ENCODE data around the gene MED13. TPM values are rescaled to one million over a fixed set of nuclear protein-coding genes. Genes with fewer than 3 reads are reported as not detected.

MED13 gene
- total and polyA plus RNA-seq, 9 of the 15 experiments (the other 6 are each of a cell fraction or from before 2014, with no cell fraction given): 5.4 to 48.4 (median 28.2) TPM

- H3K27me3 ChIP-seq (ENCODE audit: control insufficient read depth in 2 of 2, insufficient read depth in 2 of 2, low read length in 2 of 2): no peaks in the 10 kb centered on the region
- no peak for ATAC-seq
- H4K20me1 ChIP-seq (replicated peaks; ENCODE audit: control insufficient read depth, insufficient read depth, low read length): no peaks in the 10 kb centered on the region
- H3K4me1 ChIP-seq (replicated peaks in 1 of 2; ENCODE audit: control insufficient read depth in 2 of 2, insufficient read depth in 2 of 2, low read length in 2 of 2): no peaks in the 10 kb centered on the region; a peak in 1 of 5 replicates
- intact Hi-C loops (cut with micrococcal nuclease): no loop called here
- FAIRE-seq: no peak
- no peaks in the 10 kb centered on the region for H3K9me1 ChIP-seq (ENCODE audit: control insufficient read depth, insufficient read depth, low read length)
- in situ Hi-C loops (cut with MboI): no loop called here
- POLR2A ChIA-PET: interaction anchor here (1.3 kb wide), 1 partner anchor 16 kb away, joined by 4 read pairs; no protein-coding TSS in a partner anchor
- H3K4me2 ChIP-seq (ENCODE audit: insufficient read depth, low read length): no peak overlapping the region
- no peak overlapping the region for H3K4me3 ChIP-seq
- no peak overlapping the region for H3K9ac ChIP-seq (ENCODE audit: insufficient read depth in 1 of 2, low read depth in 2 of 2, low read length in 2 of 2)
- CTCF ChIA-PET (ENCODE audit: low intra/inter-chr PET ratio): no interaction called here
- no peak overlapping the region for H2AFZ ChIP-seq (ENCODE audit: low read depth, low read length)
- 92% methylated on average over 4 of the region's 5 CpGs for WGBS (ENCODE audit: insufficient coverage, low coverage, missing lambda C conversion rate)
- TF ChIP-seq RBM25 (IDR thresholded peaks at IDR 0.05; ENCODE audit: low read depth, low read length, severe bottlenecking) (peak; percentile 18), ZNF121 (CRISPR knock-in tag; conservative IDR thresholded peaks at IDR 0.05) (peak; percentile 82), ZBTB5 (IDR thresholded peaks at IDR 0.05) (no peak), TAL1 (IDR thresholded peaks at IDR 0.05) (no peak)
- H3K79me2 ChIP-seq (ENCODE audit: control insufficient read depth, insufficient read depth, low read length): peaks cover 7% of the 10 kb centered on the region; the same call in 1 of the 3 replicates
- no peak overlapping the region for H3K27ac ChIP-seq (ENCODE audit: extremely low read depth, low read depth, low read length)
- no peak for DNase-seq (ENCODE audit: extremely low read depth in 1 of 4, low spot score in 3 of 4)
- no peaks in the 10 kb centered on the region for H3K9me3 ChIP-seq (replicated peaks; ENCODE audit: control insufficient read depth, insufficient read depth, low read depth, low read length)
- H3K36me3 ChIP-seq (ENCODE audit: control insufficient read depth, insufficient read depth, low read length): peaks cover 83% of the 10 kb centered on the region
- no TSS peak for BruUV-seq (replicated peaks)
Measured at GRCh38 chr17:61968757-61969156, 96.3 kb downstream of the MED13 start.
